ENCODE measurements around the gene BRI3BP.

Gene BRI3BP

DNA sequence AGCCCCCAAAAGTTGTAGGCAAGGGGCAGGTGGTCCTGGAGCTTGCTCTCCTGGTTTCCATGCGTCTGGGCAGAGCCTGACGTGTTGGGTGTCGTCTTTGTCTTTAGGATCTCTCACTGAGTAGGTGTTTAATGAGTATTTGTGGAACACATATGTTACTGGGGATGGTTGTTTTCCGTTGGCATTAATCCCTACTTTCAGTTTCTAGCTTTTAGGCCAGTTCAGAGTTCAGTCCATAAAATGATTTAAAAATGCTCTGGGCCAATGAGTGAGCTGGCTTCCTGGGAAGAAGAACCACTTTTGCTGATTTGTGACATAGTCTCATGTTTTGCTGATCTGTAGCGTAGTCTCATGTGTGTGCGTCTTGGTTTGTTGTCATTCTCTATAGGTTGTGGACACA is 82.7 kb downstream of the BRI3BP start:
- peaks cover 13% of the 10 kb centered on the region for H3K36me3 ChIP-seq (ENCODE audit: control insufficient read depth, insufficient read depth, low read length)
- H3K9me3 ChIP-seq (ENCODE audit: control insufficient read depth, low read length), result no peaks in the 10 kb centered on the region
- WGBS, 2 experiments, result 95 to 96% methylated on average over 6 of the region's 6 CpGs
- H3K4me1 ChIP-seq (ENCODE audit: control insufficient read depth, insufficient read depth, low read length), result no peaks in the 10 kb centered on the region
- H3K27ac ChIP-seq (ENCODE audit: insufficient read depth, low read depth, low read length, poor library complexity, severe bottlenecking), result no peak overlapping the region
- no peak overlapping the region for H3K4me3 ChIP-seq (ENCODE audit: insufficient read depth, low read depth, low read length)
- H3K27me3 ChIP-seq (ENCODE audit: control insufficient read depth, insufficient read depth, low read length, poor library complexity, severe bottlenecking), result no peaks in the 10 kb centered on the region

DNA sequence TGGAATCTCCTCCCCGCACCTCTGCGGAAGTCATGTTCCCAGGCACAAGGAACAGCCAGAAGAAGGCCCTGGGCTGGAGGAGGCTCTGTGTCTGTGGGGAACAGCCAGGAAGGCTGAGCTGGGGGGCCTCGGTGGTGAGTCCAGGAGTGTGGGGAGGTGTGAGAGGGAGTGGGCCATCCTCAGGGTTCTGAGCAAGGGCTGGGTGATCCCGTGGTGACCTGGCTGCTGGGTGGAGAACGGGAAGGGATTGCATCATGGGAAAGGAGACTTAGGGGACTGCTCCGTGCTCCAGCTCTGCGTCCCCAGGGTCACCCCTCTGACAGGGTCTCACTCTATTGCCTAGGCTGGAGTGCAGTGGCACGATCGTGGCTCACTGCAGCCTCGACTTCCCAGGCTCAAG is 85.6 kb downstream of the BRI3BP start:
- Histone ChIP-seq H3K27me3 (ENCODE audit: control insufficient read depth, insufficient read depth, low read length, poor library complexity, severe bottlenecking) (no peaks in the 10 kb centered on the region), H3K36me3 (ENCODE audit: control insufficient read depth, insufficient read depth, low read length) (peaks cover 17% of the 10 kb centered on the region), H3K27ac (ENCODE audit: insufficient read depth, low read depth, low read length, poor library complexity, severe bottlenecking) (no peak overlapping the region), H3K4me3 (ENCODE audit: insufficient read depth, low read depth, low read length) (no peak overlapping the region), H3K4me1 (ENCODE audit: control insufficient read depth, insufficient read depth, low read length) (no peaks in the 10 kb centered on the region), H3K9me3 (ENCODE audit: control insufficient read depth, low read length) (no peaks in the 10 kb centered on the region)
- WGBS, 2 experiments, result 94 to 96% methylated on average over 10 of the region's 10 CpGs

DNA sequence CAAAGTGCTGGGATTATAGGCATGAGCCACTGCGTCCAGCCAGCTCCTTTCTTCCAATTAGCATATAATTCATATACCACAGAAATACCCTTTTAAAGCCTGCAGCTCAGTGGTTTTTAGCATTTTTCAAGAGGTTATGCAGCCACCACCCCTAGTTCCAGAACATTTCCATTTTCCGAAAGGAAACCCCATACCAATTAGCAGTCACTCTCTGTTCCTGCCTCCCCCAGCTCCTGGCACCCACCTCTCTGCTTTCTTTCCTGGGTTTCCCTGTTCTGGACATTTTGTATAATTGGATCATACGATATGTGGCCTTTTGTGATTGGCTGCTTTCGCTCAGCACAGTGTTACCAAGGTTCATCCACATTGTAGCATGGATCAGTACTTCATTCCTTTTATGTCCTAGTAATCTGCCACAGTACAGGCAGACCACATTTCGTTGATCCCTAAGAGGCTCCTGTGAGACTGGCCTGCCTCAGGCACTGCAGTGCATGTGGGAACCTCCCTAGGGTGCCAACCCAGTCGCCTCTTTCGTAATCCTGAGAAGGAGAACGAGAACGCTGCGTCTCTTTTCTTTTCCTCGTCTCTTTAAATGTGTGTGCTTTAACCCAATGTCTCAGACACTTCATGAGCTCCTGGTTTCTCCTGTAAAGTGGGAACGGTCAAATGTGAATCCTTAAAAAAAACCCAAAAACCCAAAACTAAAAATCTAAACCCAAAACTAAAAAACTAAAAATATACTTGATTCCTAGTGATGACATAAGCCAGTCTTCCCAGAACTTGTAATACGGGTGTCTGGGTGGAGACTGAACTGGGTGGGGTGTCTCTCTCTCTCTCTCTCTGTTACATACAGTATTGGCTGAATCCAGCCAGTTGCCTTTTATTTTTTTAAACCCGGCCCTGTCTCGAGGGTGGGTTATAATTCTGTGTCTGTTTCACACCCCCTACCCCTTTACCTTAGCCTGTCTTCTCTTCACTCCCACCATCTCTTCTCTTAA is 86.5 kb downstream of the BRI3BP start:
- Histone ChIP-seq H3K9me3 (ENCODE audit: control insufficient read depth, low read length) (no peaks in the 10 kb centered on the region), H3K4me3 (ENCODE audit: insufficient read depth, low read depth, low read length) (no peak overlapping the region), H3K36me3 (ENCODE audit: control insufficient read depth, insufficient read depth, low read length) (peaks cover 21% of the 10 kb centered on the region), H3K27me3 (ENCODE audit: control insufficient read depth, insufficient read depth, low read length, poor library complexity, severe bottlenecking) (no peaks in the 10 kb centered on the region), H3K4me1 (ENCODE audit: control insufficient read depth, insufficient read depth, low read length) (no peaks in the 10 kb centered on the region), H3K27ac (ENCODE audit: insufficient read depth, low read depth, low read length, poor library complexity, severe bottlenecking) (no peak overlapping the region)
- 94 to 95% methylated on average over 15 of the region's 15 CpGs for WGBS, 2 experiments

All from ectodermal cell (in vitro differentiated cells).